Sigmoid colon (tissue), 4 donors: ENCODE data around the gene HIVEP1.

Experiments
- EP300 ChIP-seq, 4 donors: sonication (generic); formaldehyde crosslinking; IDR thresholded peaks; one replicate each; pipeline ENCODE4 v1.6.1; 2017; ENCODE audit warnings: antibody characterized with exemption in 4 of 4
- POLR2A ChIP-seq, 2 donors: fragments of 450-650 bp; IDR thresholded peaks; one replicate each; pipeline ENCODE4 v1.6.1; 2016; ENCODE audit warnings: antibody characterized with exemption in 2 of 2, mild to moderate bottlenecking in 2 of 2, moderate library complexity in 2 of 2
- POLR2AphosphoS5 ChIP-seq, 4 donors: sonication (generic); formaldehyde crosslinking; IDR thresholded peaks; one replicate each; pipeline ENCODE4 v1.6.1; 2017; ENCODE audit warnings: antibody characterized with exemption in 4 of 4
- TF ChIP-seq, protein P1 (sequence below), 4 experiments: fragments of 450-650 bp in 3 of 4; fragments of 200-600 bp in 1 of 4; IDR thresholded peaks; one replicate each; pipeline ENCODE4 v1.5.1; 2016 to 2019; ENCODE audit warnings: antibody characterized with exemption in 4 of 4, mild to moderate bottlenecking in 3 of 4, moderate library complexity in 2 of 4

DNA sequence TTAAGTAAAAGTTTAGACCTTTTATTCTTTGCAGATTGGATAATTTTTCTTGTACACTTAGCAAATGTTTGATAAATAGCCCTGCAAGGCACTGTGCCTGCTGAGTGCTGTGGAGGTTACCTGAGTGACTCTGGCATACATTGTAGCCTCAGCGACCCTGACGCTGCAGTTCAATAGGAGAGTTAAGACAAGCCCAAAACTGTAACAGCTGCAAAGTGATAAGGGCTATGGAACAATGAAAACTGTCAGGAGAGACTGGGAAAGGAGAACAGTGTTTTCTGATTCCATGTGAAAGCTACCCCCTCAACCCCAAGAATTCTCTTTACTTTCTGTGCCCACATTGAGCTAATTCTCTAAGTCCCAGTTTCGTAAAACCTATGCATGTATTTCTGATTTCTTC is 22.2 kb downstream of the HIVEP1 start:
- TF ChIP-seq, protein P1, sequence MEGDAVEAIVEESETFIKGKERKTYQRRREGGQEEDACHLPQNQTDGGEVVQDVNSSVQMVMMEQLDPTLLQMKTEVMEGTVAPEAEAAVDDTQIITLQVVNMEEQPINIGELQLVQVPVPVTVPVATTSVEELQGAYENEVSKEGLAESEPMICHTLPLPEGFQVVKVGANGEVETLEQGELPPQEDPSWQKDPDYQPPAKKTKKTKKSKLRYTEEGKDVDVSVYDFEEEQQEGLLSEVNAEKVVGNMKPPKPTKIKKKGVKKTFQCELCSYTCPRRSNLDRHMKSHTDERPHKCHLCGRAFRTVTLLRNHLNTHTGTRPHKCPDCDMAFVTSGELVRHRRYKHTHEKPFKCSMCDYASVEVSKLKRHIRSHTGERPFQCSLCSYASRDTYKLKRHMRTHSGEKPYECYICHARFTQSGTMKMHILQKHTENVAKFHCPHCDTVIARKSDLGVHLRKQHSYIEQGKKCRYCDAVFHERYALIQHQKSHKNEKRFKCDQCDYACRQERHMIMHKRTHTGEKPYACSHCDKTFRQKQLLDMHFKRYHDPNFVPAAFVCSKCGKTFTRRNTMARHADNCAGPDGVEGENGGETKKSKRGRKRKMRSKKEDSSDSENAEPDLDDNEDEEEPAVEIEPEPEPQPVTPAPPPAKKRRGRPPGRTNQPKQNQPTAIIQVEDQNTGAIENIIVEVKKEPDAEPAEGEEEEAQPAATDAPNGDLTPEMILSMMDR (IDR thresholded peaks at IDR 0.05) = no peak
- TF ChIP-seq POLR2AphosphoS5 (IDR thresholded peaks at IDR 0.05) (no peak), POLR2A (IDR thresholded peaks at IDR 0.05) (no peak), EP300 (IDR thresholded peaks at IDR 0.05) (no peak)
